A549 (cell line): ENCODE data around the gene MZF1. TPM values are rescaled to one million over a fixed set of nuclear protein-coding genes. Genes with fewer than 3 reads are reported as not detected.
A peak's percentile ranks its signal among the peaks of the same experiment; 100 is the strongest.

ENCODE experiments used
- ATAC-seq, 2 experiments: fragments of 200-7000 bp in 1 of 2; fragments of >200 bp in 1 of 2; cut with Nextera tagmentation in 1 of 2; cut with Tn5 transposase in 1 of 2; 3 replicates each; pipeline versions ENCODE4 v1.8.0 to v1.9.1; 2018 to 2020; ENCODE audit warnings: mild to moderate bottlenecking in 1 of 2, moderate library complexity in 1 of 2
- CTCF ChIA-PET: fragments of 300-600 bp; sonication (Branson Sonifier 250); formaldehyde crosslinking; extraction: SDS; loops from one replicate; lab custom pipeline; 2021; ENCODE audit warnings: antibody characterized with exemption, inconsistent platforms; lab: Yijun Ruan, JAX
- POLR2A ChIA-PET: fragments of 350-600 bp; formaldehyde crosslinking; extraction: SDS; loops from one replicate; lab custom pipeline; 2021; ENCODE audit warnings: antibody characterized with exemption, inconsistent platforms; lab: Yijun Ruan, JAX
- DNase-seq, 2 experiments: peaks; one replicate each; pipeline versions ENCODE4 v3.0.0 to v3.0.0-alpha.2; 2011 to 2016; ENCODE audit warnings: low read depth in 1 of 2, low spot score in 1 of 2
- FAIRE-seq: peaks from 2 replicates; lab custom pipeline; 2011; peaks lifted over from hg19 to GRCh38; lab: Jason Lieb, UNC
- H3K27ac ChIP-seq, 2 experiments: fragments of >200 bp; sonication (Bioruptor Twin); formaldehyde crosslinking; 3 replicates each; pipeline ENCODE4 v1.5.1; 2016 to 2017
- H3K4me1 ChIP-seq: fragments of >200 bp; sonication (Bioruptor Twin); formaldehyde crosslinking; 3 replicates; pipeline ENCODE4 v1.6.1; 2016
- H3K4me2 ChIP-seq: fragments of >200 bp; sonication (Bioruptor Twin); formaldehyde crosslinking; 3 replicates; pipeline ENCODE4 v1.6.1; 2016
- H3K4me3 ChIP-seq: fragments of >200 bp; sonication (Bioruptor Twin); formaldehyde crosslinking; 3 replicates; pipeline ENCODE4 v1.5.1; 2016
- H3K9me3 ChIP-seq: fragments of >200 bp; sonication (Bioruptor Twin); formaldehyde crosslinking; 3 replicates; pipeline ENCODE4 v1.6.1; 2016
- CBX2 ChIP-seq: fragments of 200-600 bp; sonication (generic); IDR thresholded peaks from 2 replicates; pipeline ENCODE4 v1.6.1; 2016; ENCODE audit warnings: low read depth, mild to moderate bottlenecking, borderline replicate concordance
- CHD2 ChIP-seq: fragments of 150-350 bp; IDR thresholded peaks from 2 replicates; pipeline ENCODE4 v1.6.1; 2014; ENCODE audit warnings: low read length; ENCODE audit not compliant: partially characterized antibody
- EHF ChIP-seq: fragments of 250-450 bp; sonication (Bioruptor Pico); IDR thresholded peaks from 2 replicates; pipeline ENCODE4 v1.5.0; 2020; ENCODE audit warnings: mild to moderate bottlenecking
- HEYL ChIP-seq: fragments of 250-450 bp; sonication (Bioruptor Pico); IDR thresholded peaks from 2 replicates; pipeline ENCODE4 v1.8.0; 2021; ENCODE audit warnings: mild to moderate bottlenecking, moderate library complexity
- HOXA7 ChIP-seq: fragments of 250-450 bp; sonication (Bioruptor Pico); IDR thresholded peaks from 2 replicates; pipeline ENCODE4 v1.5.0; 2020; ENCODE audit warnings: mild to moderate bottlenecking, moderate library complexity
- KDM5A ChIP-seq: fragments of 200-600 bp; sonication (generic); IDR thresholded peaks from 2 replicates; pipeline ENCODE4 v1.6.1; 2016; ENCODE audit warnings: antibody characterized with exemption, mild to moderate bottlenecking
- PHF8 ChIP-seq: fragments of 200-600 bp; sonication (generic); IDR thresholded peaks from 2 replicates; pipeline ENCODE4 v1.6.1; 2016; ENCODE audit warnings: low read depth, mild to moderate bottlenecking, antibody characterized with exemption, moderate library complexity, borderline replicate concordance
- POLR2AphosphoS2 ChIP-seq: conservative IDR thresholded peaks from 2 replicates; pipeline ENCODE4 v1.6.1; 2012; ENCODE audit warnings: low read length, improper control_type of control experiment, inconsistent platforms
- RAD21 ChIP-seq, 2 experiments: fragments of >200 bp in 1 of 2; sonication (Bioruptor Twin) in 1 of 2; formaldehyde crosslinking in 1 of 2; IDR thresholded peaks in 1 of 2; conservative IDR thresholded peaks in 1 of 2; 2 replicates in 1 of 2; 3 replicates in 1 of 2; pipeline ENCODE4 v1.6.1; 2012 to 2018; ENCODE audit warnings: inconsistent platforms in 1 of 2
- RARB ChIP-seq: fragments of 250-450 bp; sonication (Bioruptor Pico); IDR thresholded peaks from 2 replicates; pipeline ENCODE4 v1.8.0; 2021; ENCODE audit warnings: mild to moderate bottlenecking, moderate library complexity
- SMC3 ChIP-seq: fragments of >200 bp; sonication (Bioruptor Twin); formaldehyde crosslinking; IDR thresholded peaks from 3 replicates; pipeline ENCODE4 v1.6.1; 2018; ENCODE audit warnings: inconsistent platforms
- TP53 ChIP-seq: fragments of 250-450 bp; sonication (Bioruptor Pico); IDR thresholded peaks from 2 replicates; pipeline ENCODE4 v1.5.0; 2021; ENCODE audit warnings: mild to moderate bottlenecking, moderate library complexity
- ZNF302 ChIP-seq: fragments of 250-450 bp; sonication (Bioruptor Pico); IDR thresholded peaks from 2 replicates; pipeline ENCODE4 v1.9.0; 2021; ENCODE audit warnings: inconsistent platforms, mild to moderate bottlenecking, moderate library complexity
- WGBS: methylation state at CpG from one replicate; pipeline ENCODE4 v1.1.6; 2017; ENCODE audit errors: missing lambda C conversion rate; 5-methylcytosine and 5-hydroxymethylcytosine counted together
- polyA plus RNA-seq, 4 experiments: library from polyadenylated mRNA; depleted of rRNA in 3 of 4; stranded (reverse); fragments of >200 nt; fragmentation: RNase III in 1 of 4; extraction: RNeasy Plus Mini Kit Qiagen cat#74134 plus additional on column Dnase treatment in 1 of 4; gene quantifications; 2 replicates in 3 of 4; 3 replicates in 1 of 4; pipeline ENCODE4 v1.2.3, GENCODE V29; 2011 to 2017
- TF ChIP-seq, protein P1 (sequence below): fragments of 250-450 bp; sonication (Bioruptor Pico); IDR thresholded peaks from 2 replicates; pipeline ENCODE4 v1.5.0; 2020; ENCODE audit warnings: low read depth, mild to moderate bottlenecking, moderate library complexity
- TF ChIP-seq, protein P2 (sequence below): fragments of >200 bp; sonication (Bioruptor Twin); formaldehyde crosslinking; IDR thresholded peaks from 3 replicates; pipeline ENCODE4 v1.5.1; 2016
- TF ChIP-seq, protein P3 (sequence below): fragments of 450-650 bp; IDR thresholded peaks from 2 replicates; pipeline ENCODE4 v1.6.1; 2014; ENCODE audit warnings: antibody characterized with exemption
- TF ChIP-seq, protein P4 (sequence below): IDR thresholded peaks from 2 replicates; pipeline ENCODE4 v1.6.1; 2012
- TF ChIP-seq, protein P5 (sequence below): fragments of 150-350 bp; IDR thresholded peaks from 2 replicates; pipeline ENCODE4 v1.6.1; 2014; ENCODE audit warnings: low read depth, mild to moderate bottlenecking, low read length

MZF1 gene
- polyA plus RNA-seq, 2 of the 4 experiments (the other 2 are of a cell fraction), result 19.5 to 20.3 TPM

DNA sequence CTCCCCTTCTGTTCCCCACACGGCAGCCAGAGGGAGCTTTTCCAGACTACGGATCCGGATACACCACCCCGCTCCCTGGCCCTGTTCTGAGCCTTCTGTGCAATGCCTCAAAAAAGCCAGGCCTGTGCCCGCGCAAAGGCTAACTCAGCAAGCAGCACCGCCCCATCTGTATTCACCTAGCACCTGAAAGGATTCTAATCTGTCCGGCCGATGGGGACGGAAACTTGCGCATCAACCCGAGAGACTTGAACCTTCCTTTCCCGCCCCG, 54.1 kb downstream of the MZF1 start:
- ATAC-seq (peak; percentile 62 to 74), DNase-seq (peak; percentile 85 to 91), FAIRE-seq (no peak)
- WGBS, result 1% methylated on average over 14 of the region's 14 CpGs
- ChIA-PET CTCF (interaction anchor here (0.7 to 8.6 kb wide), 46 partner anchors 10 to 1115 kb away, joined by 3 to 222 read pairs (median 8); partner anchors contain the start of genes CHMP2A, SLC27A5, TRIM28 and ZNF446), POLR2A (interaction anchor here (0.5 to 5.7 kb wide), 18 partner anchors 8 to 214 kb away, joined by 3 to 184 read pairs (median 9); partner anchors contain the start of genes CHMP2A, ERVK3-1, MZF1 and SLC27A5)
- Histone ChIP-seq H3K27ac (peak overlapping the region; percentile 86 to 92), H3K4me3 (peak overlapping the region; percentile 65), H3K4me1 (peaks cover 20% of the 10 kb centered on the region), H3K9me3 (no peaks in the 10 kb centered on the region), H3K4me2 (peak overlapping the region; percentile 98)
- TF ChIP-seq POLR2AphosphoS2 (no peak), CBX2 (no peak), RAD21 (conservative IDR thresholded peaks at IDR 0.05 in 1 of 2, IDR thresholded peaks at IDR 0.05 in 1 of 2) (peak in 1 of 2 experiments; percentile 37; a peak in 1 of 5 replicates)
- TF ChIP-seq, protein P1, sequence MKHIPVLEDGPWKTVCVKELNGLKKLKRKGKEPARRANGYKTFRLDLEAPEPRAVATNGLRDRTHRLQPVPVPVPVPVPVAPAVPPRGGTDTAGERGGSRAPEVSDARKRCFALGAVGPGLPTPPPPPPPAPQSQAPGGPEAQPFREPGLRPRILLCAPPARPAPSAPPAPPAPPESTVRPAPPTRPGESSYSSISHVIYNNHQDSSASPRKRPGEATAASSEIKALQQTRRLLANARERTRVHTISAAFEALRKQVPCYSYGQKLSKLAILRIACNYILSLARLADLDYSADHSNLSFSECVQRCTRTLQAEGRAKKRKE (CRISPR knock-in tag), result no peak

DNA sequence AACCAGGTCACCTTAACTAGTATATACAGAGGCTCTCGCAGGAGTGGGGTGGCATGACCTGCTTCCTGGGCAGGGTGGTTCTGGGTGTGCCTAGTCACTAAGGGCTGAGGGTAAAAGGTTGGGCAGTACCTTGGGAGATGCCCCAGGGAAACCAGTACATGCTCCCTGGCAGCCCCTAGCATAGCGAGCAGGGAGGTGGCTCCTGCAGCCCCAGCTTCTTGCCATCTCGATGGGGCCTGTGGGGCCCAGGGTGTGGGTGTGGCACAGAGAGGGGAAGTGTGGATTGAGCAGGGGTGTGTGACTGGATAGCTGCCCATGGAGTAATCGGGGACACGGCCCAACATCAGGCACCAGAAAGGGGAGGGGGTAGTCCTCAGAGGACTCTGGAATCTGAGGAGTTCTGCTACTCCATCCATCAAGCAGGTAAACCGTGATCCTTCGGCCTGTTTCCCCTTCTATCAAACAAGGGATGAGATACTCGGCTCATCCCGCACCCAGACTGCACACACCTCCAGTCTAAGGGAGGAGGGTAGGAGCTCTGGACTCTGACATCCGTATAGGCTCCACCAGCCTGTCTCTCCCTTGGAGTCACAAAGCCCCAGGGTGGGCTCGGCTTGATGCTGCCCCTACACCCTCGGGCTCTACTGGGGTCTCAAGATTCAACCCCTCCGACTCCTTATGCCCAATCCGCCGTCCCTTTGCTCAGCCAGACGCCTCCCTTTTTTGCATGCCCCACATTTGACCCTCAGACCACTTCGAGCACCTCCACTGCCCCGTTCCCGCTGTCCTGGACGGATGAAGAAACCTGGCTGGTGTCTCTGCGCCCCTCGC, 54.7 kb downstream of the MZF1 start:
- no peak for DNase-seq

DNA sequence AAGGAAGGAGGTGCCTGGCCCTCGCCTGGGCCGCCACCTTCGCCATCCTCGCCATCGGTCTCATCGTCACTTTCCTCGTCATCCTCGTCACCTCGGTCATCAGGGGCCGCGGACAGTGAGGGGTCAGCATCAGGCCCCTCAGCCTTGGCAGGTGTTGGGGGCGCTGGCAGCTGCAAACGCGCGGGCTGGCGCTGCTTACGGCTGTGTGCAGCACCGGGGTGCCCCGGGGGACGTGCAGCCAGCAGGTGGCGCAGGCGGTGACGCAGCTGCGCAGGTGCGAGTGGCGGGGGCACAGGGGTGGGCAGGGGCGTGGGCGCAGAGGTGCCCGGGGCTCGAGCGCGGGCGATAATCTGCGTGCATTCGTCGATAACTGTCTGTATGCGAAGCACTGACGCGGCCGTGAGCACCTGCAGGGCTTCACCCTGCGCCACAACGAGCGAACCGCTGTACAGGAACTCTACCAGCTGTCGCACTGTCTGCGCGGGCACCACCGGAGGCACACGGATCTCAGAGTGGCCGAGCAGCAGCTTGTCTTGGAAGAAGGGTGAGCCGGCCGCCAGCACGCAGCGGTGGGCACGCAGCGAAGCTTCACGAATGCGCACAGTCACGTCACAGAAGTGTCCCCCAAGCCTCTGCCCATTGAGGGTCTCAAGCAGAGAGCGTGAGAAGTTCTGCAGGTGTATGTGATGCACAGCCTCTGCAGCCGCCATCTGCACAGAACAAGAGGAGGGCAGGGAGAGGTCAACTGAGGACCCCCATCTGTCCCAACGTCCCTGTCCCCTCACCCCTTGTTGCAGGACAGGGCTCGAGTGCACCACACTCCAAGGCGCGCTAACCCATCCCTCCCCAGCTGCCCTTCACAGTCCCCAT, 55.9 kb downstream of the MZF1 start:
- no peak for DNase-seq
- Histone ChIP-seq H3K4me3 (no peak overlapping the region), H3K27ac (peak overlapping the region in 1 of 2 experiments; percentile 92; a peak in 1 of 6 replicates), H3K4me1 (peaks cover 20% of the 10 kb centered on the region), H3K4me2 (peak overlapping the region; percentile 98; the same call in 2 of the 3 replicates)
- FAIRE-seq, result no peak
- ChIA-PET CTCF (interaction anchor here (0.8 to 8.6 kb wide), 11 partner anchors 9 to 79 kb away, joined by 3 to 222 read pairs (median 8); partner anchors contain the start of genes CHMP2A, SLC27A5, TRIM28 and ZNF446), POLR2A (interaction anchor here (0.6 kb wide), 1 partner anchor 131 kb away, joined by 3 read pairs; no protein-coding TSS in a partner anchor)
- ATAC-seq, result no peak
- TF ChIP-seq RARB (CRISPR knock-in tag), result no peak
- TF ChIP-seq, protein P2, sequence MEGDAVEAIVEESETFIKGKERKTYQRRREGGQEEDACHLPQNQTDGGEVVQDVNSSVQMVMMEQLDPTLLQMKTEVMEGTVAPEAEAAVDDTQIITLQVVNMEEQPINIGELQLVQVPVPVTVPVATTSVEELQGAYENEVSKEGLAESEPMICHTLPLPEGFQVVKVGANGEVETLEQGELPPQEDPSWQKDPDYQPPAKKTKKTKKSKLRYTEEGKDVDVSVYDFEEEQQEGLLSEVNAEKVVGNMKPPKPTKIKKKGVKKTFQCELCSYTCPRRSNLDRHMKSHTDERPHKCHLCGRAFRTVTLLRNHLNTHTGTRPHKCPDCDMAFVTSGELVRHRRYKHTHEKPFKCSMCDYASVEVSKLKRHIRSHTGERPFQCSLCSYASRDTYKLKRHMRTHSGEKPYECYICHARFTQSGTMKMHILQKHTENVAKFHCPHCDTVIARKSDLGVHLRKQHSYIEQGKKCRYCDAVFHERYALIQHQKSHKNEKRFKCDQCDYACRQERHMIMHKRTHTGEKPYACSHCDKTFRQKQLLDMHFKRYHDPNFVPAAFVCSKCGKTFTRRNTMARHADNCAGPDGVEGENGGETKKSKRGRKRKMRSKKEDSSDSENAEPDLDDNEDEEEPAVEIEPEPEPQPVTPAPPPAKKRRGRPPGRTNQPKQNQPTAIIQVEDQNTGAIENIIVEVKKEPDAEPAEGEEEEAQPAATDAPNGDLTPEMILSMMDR, result peak; percentile 14; the same call in 1 of the 3 replicates
- TF ChIP-seq, protein P3, sequence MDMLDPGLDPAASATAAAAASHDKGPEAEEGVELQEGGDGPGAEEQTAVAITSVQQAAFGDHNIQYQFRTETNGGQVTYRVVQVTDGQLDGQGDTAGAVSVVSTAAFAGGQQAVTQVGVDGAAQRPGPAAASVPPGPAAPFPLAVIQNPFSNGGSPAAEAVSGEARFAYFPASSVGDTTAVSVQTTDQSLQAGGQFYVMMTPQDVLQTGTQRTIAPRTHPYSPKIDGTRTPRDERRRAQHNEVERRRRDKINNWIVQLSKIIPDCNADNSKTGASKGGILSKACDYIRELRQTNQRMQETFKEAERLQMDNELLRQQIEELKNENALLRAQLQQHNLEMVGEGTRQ, result no peak
- TF ChIP-seq, protein P4, sequence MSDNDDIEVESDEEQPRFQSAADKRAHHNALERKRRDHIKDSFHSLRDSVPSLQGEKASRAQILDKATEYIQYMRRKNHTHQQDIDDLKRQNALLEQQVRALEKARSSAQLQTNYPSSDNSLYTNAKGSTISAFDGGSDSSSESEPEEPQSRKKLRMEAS, result no peak
- TF ChIP-seq, all 56 proteins: peak for 1
- H3K9me3 ChIP-seq, result no peaks in the 10 kb centered on the region
- WGBS, result 96% methylated on average over 56 of the region's 65 CpGs

More for the DNA sequence above, 54.7 kb downstream of the MZF1 start:
- Histone ChIP-seq H3K27ac (peak overlapping the region; percentile 86 to 92), H3K4me1 (peaks cover 20% of the 10 kb centered on the region), H3K4me3 (peak overlapping the region; percentile 65), H3K4me2 (peak overlapping the region; percentile 98), H3K9me3 (no peaks in the 10 kb centered on the region)
- POLR2A ChIA-PET, result interaction anchor here (0.5 to 5.7 kb wide), 15 partner anchors 13 to 213 kb away, joined by 3 to 184 read pairs (median 9); partner anchors contain the start of genes CHMP2A, ERVK3-1, MZF1 and TRIM28
- TF ChIP-seq ZNF302 (CRISPR knock-in tag) (no peak), RARB (CRISPR knock-in tag) (no peak), HEYL (no peak), TP53 (CRISPR knock-in tag) (no peak), HOXA7 (no peak), CHD2 (no peak), RAD21 (conservative IDR thresholded peaks at IDR 0.05 in 1 of 2, IDR thresholded peaks at IDR 0.05 in 1 of 2) (no peak; a peak in 1 of 5 replicates), PHF8 (no peak), KDM5A (no peak), EHF (CRISPR knock-in tag) (no peak), SMC3 (no peak)
- TF ChIP-seq, protein P5, sequence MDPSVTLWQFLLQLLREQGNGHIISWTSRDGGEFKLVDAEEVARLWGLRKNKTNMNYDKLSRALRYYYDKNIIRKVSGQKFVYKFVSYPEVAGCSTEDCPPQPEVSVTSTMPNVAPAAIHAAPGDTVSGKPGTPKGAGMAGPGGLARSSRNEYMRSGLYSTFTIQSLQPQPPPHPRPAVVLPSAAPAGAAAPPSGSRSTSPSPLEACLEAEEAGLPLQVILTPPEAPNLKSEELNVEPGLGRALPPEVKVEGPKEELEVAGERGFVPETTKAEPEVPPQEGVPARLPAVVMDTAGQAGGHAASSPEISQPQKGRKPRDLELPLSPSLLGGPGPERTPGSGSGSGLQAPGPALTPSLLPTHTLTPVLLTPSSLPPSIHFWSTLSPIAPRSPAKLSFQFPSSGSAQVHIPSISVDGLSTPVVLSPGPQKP, result no peak
- TF ChIP-seq, protein P4, result no peak
- TF ChIP-seq, protein P3, result no peak
- 14% methylated on average over 22 of the region's 22 CpGs for WGBS
- ATAC-seq (no peak), FAIRE-seq (no peak)
- CTCF ChIA-PET, result interaction anchor here (0.7 to 8.6 kb wide), 46 partner anchors 11 to 1115 kb away, joined by 3 to 222 read pairs (median 8); partner anchors contain the start of genes CHMP2A, SLC27A5, TRIM28 and ZNF446
